Measurements from ENCODE around the gene SLC12A7. TPM values are rescaled to one million over a fixed set of nuclear protein-coding genes. Genes with fewer than 3 reads are reported as not detected.

Gene SLC12A7
- total RNA-seq, 1 donor from 2014 or later, result 49.5 TPM

DNA sequence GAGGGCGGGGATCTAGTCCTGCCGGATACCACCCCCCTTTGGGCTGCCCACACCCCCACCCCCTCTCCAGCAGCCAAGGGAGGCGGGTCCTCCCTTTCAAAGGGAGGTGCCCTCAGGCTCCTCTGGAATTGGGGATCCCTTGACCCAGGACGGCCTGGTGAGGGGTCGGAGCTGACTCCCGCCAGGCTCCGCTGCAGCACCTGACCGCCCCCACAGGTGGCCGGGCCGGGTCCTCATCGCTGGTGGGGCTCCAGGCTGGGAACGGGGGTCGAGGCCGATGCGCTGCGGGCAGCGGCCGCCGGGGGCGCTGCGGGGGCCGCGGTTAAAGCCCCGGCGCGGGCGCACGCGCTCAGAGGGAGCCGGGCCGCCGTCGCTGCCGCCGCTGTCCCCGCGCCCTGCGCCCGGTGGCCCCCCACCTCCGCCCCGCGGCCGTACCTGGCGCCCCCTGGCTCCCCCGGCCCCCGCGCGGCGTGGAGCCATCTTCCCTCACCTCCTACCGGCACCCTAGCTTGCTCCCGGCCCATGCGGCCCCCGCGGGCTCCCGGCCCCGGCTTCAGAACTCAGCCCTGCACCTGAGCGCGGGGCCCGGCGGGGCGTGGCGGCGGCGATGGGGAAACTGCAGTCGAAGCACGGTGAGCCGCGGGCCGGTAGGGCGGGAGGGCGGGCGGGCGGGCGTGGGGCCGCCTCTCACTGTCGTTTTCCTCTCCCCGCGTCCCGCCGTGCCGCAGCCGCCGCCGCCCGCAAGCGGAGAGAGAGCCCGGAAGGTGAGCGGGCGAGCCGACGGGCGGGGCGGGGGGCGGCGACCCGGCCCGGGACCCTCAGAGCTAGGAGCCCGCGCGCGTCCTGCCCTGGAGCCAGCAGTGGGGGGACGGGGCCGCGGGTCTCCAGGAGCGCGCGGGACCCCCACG lies 103.2 kb downstream of the SLC12A7 start, which contains the start of gene NKD2:
TSS of gene NKD2 (plus strand) at position 352 of the 908 bp plus-strand sequence. CDS start at position 608, 256 bp downstream.
- H3K36me3 ChIP-seq, result no peaks in the 10 kb centered on the region
- H3K4me3 ChIP-seq, result peak within 1 kb of the TSS; percentile 55
- no peaks in the 10 kb centered on the region for H3K9me3 ChIP-seq
- intact Hi-C loops (cut with DNase I), result no loop called here
- DNase-seq (peak; percentile 51), ATAC-seq (peak; percentile 21 to 33)
- TF ChIP-seq CTCF (IDR thresholded peaks at IDR 0.05), result peak; percentile 49
- peaks cover 64% of the 10 kb centered on the region for H3K27me3 ChIP-seq (ENCODE audit: low read depth)
- H3K27ac ChIP-seq, result peak within 1 kb of the TSS; percentile 65
- peaks cover 32% of the 10 kb centered on the region for H3K4me1 ChIP-seq

DNA sequence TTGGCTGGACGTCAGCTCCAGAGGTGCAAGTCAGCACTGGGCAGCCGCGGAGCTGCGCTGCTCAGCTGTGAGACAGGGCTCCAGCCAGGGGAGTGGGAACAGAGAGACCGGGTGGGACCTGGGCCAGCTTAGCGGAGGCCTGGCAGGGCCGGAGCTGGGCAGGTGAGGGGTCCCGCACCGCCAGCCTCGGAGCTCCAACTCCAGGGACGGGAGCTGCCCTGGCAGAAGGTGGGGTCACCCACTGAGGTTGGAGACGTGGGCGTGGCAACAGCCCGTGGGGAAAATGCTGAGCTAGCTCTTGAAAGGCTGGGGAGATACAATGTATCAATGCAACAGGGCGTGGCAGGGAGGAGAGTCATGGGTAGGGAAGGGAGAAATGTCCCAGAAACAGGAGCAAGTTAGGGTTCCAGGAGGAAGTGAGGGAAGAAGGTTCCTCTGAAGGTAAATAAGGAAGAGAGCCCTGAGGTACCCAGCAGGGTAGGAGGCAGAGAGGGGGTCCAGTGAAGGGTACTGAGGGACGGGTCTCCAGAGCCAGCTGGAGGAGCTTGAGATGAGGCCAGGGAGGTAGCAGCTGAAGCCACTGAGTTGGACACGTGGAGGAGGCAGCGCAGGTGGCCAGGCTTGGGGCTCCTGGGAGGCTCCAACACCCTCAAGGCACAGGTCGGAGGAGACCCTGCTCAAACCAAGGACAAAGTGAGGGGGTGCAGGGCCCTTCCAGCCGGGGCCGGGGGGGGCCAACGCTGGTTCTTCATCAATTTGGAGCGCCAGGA lies 104.0 kb downstream of the SLC12A7 start:
- Histone ChIP-seq H3K4me3 (peak overlapping the region; percentile 55), H3K9me3 (no peaks in the 10 kb centered on the region), H3K27ac (peak overlapping the region; percentile 36), H3K27me3 (ENCODE audit: low read depth) (peaks cover 64% of the 10 kb centered on the region), H3K4me1 (peaks cover 38% of the 10 kb centered on the region), H3K36me3 (no peaks in the 10 kb centered on the region)
- ATAC-seq, result no peak
- intact Hi-C loops (cut with DNase I), result no loop called here
- no peak for TF ChIP-seq CTCF (IDR thresholded peaks at IDR 0.05)
- DNase-seq, result peak; percentile 45

DNA sequence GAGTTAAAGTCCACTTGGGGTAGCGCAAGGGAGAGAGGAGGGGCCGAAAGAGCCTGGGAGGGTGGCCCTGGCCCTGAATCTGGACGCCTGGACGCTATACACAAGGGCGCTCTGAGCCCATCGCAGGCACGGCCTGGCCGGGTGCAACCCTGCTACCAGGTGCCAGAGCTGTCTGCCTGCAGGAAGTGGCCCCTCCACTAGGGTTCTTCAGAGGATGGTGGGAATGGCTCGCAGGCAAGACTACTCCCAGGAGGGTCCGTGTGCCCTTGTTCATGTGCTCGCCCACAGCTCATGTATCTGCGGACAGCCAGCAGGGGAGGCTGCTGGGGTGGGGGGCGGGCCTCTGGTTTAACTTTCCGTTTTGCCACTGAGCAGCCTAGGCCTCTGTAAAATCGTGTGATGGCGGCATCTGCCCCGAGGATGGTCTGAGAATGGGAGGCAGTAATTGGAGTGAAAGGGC lies 104.6 kb downstream of the SLC12A7 start:
- no peak for TF ChIP-seq CTCF (IDR thresholded peaks at IDR 0.05)
- Histone ChIP-seq H3K27me3 (ENCODE audit: low read depth) (peaks cover 61% of the 10 kb centered on the region), H3K9me3 (no peaks in the 10 kb centered on the region), H3K36me3 (no peaks in the 10 kb centered on the region), H3K27ac (no peak overlapping the region), H3K4me1 (peaks cover 38% of the 10 kb centered on the region), H3K4me3 (peak overlapping the region; percentile 55)
- ATAC-seq (no peak), DNase-seq (peak; percentile 36)
- intact Hi-C loops (cut with DNase I), result no loop called here

DNA sequence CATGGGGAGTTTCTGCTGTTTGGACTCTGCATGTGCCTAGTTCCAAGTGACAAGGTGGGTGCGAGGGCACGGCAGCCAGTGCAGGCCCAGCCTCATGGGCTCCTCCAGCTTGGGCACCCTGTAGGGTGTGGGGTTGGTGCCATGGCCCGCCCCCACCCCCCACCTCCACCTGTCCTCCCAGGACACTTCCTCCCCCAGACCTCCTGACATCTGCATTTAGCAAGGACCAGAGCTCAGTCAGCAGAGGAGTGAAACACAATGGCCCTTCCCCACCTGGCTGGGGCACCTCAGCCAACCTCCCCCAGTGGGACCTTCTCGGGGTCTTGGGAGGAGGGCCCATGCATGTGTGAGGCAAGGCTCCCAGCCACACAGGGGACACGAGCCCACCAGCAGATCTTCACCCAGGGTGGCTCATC lies 105.2 kb downstream of the SLC12A7 start:
- H3K4me1 ChIP-seq, result peaks cover 38% of the 10 kb centered on the region
- no peak for TF ChIP-seq CTCF (IDR thresholded peaks at IDR 0.05)
- H3K4me3 ChIP-seq, result no peak overlapping the region
- DNase-seq (peak; percentile 28), ATAC-seq (no peak)
- H3K9me3 ChIP-seq, result no peaks in the 10 kb centered on the region
- H3K27me3 ChIP-seq (ENCODE audit: low read depth), result peaks cover 55% of the 10 kb centered on the region
- intact Hi-C loops (cut with DNase I), result no loop called here
- no peak overlapping the region for H3K27ac ChIP-seq
- no peaks in the 10 kb centered on the region for H3K36me3 ChIP-seq

DNA sequence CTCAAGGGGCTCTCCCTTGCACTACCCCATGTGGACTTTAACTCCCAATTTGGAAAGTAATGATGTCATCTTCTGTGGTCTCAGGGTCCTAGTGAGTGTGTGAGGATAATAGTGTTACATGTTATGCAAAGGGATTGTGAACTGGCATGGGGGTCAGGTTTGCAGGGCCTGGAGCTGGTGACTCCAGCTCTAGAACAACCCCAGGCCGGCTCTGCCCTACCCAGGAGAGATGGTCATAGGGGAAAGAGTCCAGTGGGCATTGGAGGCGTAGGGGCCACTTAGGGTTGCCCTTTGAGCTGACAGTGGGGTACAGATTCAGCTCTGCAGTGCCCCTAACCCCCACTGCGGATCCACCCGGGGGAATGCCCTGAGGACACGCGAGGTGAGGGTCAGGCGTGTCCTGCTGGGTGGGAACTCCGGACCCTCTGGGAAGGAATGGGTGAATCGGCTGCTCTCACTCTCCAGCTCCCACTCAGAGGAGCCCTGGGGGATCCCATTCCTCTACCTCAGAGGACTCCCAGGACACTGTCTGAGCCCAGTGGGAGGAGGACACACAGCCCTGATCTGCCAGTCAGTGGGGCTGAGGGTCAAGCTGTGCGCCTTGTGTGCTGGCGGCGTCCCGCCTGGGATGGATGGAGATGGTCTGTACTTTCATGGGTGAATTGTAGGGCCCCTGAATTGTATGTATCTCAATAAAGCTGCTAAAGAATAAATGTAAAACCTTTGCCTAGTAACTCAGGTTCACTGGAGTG lies 105.8 kb downstream of the SLC12A7 start:
- Histone ChIP-seq H3K4me1 (peaks cover 38% of the 10 kb centered on the region), H3K27me3 (ENCODE audit: low read depth) (peaks cover 50% of the 10 kb centered on the region), H3K9me3 (no peaks in the 10 kb centered on the region), H3K36me3 (no peaks in the 10 kb centered on the region), H3K4me3 (no peak overlapping the region), H3K27ac (no peak overlapping the region)
- intact Hi-C loops (cut with DNase I), result no loop called here
- TF ChIP-seq CTCF (IDR thresholded peaks at IDR 0.05), result no peak
- ATAC-seq (no peak), DNase-seq (peak; percentile 32)
